GM19397 (cell line): ENCODE results near the gene LGI2.
"Not testable (repeated sequence)": the region's sequence is repeated elsewhere in the genome, so short reads cannot be mapped to it uniquely, and the experiment has no call there.

ENCODE experiments used
- ATAC-seq: cut with Tn5 transposase; IDR thresholded peaks from one replicate; pipeline ENCODE4 v1.9.1; 2021; ENCODE audit warnings: mild to moderate bottlenecking, moderate library complexity; ENCODE audit not compliant: unreplicated experiment

The LGI2 gene, protein sequence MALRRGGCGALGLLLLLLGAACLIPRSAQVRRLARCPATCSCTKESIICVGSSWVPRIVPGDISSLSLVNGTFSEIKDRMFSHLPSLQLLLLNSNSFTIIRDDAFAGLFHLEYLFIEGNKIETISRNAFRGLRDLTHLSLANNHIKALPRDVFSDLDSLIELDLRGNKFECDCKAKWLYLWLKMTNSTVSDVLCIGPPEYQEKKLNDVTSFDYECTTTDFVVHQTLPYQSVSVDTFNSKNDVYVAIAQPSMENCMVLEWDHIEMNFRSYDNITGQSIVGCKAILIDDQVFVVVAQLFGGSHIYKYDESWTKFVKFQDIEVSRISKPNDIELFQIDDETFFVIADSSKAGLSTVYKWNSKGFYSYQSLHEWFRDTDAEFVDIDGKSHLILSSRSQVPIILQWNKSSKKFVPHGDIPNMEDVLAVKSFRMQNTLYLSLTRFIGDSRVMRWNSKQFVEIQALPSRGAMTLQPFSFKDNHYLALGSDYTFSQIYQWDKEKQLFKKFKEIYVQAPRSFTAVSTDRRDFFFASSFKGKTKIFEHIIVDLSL

DNA sequence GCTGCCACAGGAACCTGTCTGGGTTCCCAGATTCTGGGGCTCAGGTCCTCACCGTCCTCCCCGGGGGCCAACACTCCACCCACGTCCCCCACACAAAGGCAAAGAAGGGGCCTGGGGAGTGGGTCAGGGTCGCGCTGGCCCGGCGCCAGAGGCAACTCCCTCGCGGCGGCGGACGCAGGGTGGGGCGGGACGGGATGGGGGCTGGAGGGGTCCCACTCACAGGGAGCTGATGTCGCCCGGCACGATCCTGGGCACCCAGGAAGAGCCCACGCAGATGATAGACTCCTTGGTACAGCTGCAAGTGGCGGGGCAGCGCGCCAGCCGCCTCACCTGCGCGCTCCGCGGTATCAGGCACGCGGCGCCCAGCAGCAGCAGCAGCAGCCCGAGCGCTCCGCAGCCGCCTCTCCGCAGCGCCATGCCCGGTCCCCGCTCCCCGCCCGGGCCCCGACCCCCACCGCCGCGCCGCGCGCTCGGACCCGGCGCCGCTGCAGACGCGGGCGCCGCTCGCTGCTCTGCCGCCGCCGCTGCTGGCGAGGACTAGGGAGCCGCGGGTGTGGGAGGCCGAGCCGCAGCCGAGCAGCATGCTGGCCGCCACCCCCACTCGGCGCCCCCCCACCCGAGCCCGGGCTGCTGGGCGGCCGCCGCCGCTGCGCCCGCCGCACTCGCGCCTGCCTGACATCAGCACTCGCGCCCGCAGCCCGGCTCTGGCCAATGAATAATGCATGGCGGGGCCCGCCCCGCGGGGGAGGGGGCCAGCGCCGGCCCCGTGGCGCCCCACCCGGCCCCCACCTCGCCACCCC, at the start of gene LGI2:
Gene LGI2, minus strand, starts transcription at position 670 of the 800 bp plus-strand sequence. Its CDS starts 253 bp downstream, at position 417.
- no peak for ATAC-seq

DNA sequence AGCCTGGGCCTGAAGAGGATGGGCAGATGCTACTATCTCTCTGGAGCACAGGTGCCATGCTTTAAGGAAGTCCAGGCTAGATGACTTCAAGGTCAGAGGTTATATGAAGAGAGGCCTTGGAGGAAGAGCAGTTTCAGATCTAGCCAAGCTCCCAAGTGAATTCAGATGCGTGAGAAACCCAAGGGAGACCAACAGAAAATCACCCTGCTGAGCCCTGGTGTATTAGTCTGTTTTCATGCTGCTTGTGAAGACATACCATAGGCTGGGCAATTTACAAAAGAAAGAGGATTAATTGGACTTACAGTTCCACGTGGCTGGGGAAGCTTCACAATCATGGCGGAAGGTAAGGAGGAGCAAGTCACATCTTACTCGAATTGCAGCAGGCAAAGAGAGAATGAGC, 47.8 kb upstream of the LGI2 start:
- ATAC-seq = no peak

DNA sequence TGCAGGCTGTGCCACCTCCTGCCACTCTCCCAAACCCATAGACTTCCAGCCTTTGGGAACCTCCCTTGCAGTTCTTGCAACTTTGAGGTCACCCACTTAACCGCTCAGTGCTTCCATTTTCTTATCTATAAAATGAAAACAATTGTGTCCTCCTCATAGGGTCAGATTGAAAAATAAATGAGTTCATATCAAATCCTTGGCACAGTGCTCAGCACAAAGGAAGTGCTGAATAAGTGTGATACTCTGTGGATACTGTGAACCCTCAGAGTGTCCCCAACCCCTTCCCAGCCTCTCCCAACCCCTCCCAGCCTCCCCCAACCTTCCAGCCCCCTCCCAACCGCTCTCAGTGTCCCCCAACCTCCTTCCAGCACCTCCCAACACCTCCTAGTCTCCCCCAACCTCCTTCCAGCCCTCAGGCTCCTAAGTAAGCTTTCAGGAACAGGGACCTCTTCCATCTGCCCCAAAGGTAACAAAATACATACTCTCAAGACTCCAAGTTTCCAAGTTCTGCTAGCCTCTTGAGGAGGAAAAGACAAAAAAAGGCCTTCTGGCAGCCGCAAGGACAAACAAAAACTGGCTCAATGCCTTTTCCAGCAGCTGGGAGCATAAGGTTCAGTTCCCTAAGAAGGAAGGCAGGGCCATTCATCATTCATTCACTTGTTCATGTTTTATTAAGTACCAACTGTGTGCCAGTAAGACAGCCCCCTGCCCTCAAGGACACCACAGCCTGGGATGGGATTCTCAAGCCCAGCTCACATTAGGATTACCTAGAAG, 46.1 kb upstream of the LGI2 start:
- no peak for ATAC-seq

DNA sequence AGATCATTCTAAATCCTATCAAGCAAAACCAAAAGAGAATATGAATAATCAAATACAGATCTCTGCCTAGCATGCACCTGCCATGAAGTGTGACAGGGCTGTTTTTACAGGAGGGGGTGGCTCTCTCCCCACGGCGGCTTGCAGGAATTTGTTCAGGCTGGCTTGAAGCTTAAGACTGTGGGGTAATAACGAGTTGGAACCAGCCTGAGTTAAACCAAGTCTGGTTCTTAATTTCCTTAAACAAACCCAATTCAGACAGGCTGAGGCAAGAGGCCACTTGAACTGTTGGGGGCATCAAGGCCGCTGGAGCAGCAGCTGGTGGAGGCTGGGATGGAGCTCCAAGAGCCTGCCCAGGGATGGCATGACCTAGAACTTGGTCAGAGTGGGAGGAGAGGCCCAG, 45.1 kb upstream of the LGI2 start:
- no peak for ATAC-seq

DNA sequence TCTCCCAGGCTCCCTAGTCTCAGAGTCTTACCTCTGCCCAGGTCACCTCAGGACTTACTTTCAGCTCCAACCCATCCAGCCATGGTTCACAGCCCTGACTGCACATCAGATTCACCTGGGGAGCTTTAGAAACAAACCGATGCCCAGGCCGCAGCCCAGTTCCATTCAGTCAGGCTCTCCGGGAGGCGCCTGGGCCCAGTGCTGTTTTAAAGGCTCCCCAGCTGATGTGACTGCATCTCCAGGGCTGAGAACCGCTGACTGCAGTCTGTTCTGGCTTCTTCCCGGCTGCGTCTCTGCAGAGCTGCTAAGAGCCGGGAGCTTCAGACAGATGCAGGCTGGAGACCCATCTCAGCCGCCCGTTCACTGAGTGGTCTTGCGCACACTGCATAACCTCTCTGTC, 44.4 kb upstream of the LGI2 start:
- ATAC-seq = no peak

DNA sequence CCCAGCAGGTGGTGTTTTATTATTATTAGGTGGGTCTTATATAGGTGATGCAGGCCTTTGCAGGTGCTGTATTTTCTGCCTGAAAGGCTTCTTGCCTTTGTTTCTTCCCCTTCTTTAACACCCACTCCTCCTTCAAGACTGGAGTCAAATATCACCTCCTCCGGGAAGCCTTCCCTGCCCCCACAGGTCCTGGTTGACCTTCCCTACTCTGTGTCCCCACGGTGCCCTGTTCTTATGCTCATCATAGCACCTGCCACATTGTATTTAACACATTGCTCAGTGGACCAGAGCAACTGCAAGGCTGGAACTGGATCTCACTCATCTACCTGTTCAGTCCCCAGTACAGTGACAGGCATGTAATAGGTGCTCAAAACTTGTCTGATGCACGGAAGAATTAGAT, 39.8 kb upstream of the LGI2 start:
- no peak for ATAC-seq

DNA sequence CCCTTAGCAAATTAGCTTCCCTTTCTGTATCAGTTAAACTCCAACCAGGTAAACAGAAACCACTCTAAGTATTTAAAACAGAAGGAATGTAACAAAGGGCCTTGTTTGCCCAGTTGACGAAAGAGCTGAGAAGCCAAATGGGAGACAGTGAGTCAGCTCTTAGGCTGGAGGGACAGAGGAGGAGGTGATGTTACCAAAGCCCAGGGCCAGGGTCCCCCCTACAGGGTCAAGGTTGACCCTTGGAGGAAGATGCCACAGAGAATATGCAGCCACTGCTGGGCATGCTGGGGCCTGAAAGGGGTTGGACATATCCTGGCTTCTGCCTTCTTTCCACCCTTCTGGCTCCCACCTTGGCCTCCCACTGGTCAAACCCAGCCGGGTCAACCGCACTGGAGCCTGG, 38.3 kb upstream of the LGI2 start:
- no peak for ATAC-seq

DNA sequence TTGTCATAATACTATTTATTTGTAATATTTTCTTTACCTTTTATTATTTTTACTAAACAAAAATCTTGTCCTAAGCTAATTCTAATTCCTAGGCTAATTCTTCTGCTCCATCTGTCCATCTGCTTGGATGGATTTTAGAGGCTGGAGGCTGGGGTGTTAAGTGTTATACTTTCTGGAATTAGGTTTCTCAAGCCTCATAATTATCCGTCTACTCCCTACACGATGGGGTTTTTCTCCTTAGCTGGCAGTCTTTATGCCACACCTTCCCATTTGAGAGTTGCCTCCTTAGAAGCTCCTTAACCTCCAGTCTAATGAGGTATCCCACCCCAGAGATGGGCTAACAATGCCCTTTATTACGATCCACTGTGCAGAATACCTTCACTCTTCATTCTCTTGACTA, 37.6 kb upstream of the LGI2 start:
- ATAC-seq = no peak

DNA sequence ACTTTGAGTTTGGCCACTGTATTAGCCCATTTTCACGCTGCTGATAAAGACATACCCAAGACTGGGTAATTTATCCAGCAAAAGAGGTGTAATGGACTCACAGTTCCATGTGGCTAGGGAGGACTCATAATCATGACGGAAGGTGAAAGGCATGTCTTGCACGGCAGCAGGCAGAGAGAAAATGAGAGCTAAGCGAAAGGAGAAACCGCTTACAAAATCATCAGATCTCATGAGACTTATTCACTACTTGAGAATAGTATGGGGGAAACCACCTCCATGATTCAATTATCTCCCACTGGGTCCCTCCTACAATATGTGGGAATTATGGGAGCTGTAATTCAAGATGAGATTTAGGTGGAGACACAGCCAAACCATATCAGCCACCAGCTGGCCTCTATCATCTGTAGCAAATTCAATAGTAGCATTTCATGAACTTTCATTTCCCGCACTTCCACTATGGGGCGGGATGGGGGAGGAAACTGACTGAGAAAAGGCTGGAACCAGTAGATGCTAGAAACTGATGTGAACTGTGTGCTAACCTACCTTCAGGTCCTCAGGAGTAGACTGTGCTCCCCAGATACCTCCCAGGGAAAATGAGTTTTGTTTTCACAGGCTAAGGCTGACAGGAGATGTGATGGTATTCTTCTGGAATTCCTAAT, 35.3 kb upstream of the LGI2 start:
- ATAC-seq = no peak

DNA sequence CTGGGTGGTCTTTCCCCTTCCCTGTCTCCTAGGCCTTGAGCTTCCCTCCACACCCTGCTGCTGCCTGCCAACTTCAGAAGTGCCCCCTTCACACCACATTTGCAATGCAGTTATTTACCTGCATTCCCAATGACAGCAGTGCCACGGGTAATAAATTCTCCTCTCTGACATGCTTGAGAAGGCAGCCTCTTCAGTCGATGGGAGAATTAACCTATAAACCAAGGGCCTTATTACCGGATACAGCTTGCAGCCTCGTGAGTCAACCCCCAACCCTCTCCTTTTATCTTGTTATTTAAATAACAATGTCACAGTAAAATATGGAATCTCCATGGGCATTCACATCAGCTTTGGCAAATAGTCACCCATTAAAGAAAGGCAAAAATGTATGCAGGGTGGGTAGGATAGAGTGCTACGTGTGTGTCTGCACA, 34.7 kb upstream of the LGI2 start:
- ATAC-seq = no peak

DNA sequence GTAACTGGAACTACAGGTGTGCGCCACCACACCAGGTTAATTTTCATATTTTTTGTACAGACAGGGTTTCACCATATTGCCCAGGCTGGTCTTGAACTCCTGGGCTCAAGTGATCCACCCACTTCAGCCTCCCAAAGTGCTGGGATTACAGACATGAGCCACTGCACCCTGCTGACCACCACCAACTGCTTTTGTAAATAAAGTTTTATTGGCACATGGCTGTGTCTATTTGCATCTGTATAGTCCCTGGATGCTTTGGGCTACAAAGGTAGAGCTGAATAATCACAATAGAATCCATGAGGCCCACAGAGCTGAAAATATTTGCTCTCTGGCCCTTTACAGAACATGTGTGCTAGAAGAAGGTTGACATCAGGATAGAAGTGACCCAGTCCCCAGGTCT, 33.7 kb upstream of the LGI2 start:
- not testable (repeated sequence) for ATAC-seq

DNA sequence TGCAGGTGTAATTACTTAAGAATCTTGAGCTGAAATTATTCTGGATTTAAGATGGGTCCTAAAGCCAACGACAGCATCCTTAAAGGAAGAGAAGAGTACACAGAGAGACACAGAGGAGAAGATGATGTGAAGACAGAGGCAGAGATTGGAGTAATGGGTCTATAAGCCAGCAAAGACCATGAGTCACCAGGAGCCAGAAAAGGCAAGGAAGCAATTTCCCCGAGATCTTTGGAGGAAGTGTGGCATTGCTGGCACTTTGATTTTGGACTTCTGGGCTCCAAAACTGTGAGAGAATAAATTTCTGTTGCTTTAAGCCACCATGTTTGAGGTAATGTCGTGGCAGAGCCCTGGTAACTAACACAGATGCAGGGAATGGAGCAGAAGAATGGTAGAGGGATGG, 32.4 kb upstream of the LGI2 start:
- no peak for ATAC-seq

DNA sequence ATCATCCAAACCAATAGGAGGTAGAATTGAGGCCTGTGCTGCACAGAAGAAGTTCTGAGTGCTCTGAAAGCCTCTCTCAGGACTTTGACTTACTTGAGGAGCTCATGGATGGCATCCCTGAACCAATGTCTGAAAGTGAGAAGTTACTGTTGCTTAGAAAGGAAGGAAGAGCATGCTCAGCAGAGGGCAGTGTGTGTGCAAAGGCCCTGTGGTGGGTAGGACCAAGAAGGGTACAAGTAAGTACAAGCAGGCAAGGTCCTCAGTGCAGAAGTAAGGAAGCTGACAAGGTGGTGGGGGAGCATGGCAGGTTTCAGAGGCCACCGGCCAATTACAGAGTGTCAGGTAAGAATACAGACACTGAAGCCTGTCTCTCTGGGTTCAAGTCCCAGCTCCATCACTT, 31.4 kb upstream of the LGI2 start:
- no peak for ATAC-seq

DNA sequence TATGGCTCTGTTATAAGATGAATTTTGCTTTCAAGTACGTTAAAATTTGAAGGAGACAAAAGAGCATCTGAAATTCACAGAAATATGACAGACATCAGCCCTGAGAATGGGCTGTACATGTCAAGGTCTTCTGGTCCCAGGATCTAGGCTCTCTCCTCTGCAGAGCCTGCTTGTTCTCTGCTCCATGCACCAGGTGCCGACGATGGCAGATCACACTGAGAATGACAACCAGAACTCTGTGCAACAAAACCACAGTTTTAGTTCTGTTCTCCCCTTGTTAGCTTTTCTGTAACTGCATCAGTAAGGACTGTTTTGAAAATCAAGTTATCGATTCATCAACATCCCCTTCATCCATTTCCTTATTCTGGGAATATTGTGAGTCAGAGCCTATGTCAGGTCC, 30.9 kb upstream of the LGI2 start:
- no peak for ATAC-seq

DNA sequence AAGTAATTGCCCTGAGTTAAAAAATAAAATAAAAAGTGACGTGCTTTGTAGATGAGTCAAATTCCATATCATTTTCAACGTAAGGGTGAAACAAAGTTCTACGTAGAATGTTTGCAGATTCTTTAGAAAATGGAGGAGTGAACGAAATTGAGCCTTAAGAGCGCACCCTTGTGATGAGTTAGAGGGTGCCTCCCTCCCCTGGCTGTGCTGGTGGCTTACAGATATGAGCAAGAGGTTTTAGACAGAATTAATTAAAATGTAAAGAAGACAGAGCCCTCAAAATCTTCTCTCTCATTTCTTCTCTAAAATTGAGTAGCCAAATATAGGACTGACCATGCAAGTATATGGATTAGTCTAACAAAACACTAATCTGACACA, 30.2 kb upstream of the LGI2 start:
- ATAC-seq = no peak

DNA sequence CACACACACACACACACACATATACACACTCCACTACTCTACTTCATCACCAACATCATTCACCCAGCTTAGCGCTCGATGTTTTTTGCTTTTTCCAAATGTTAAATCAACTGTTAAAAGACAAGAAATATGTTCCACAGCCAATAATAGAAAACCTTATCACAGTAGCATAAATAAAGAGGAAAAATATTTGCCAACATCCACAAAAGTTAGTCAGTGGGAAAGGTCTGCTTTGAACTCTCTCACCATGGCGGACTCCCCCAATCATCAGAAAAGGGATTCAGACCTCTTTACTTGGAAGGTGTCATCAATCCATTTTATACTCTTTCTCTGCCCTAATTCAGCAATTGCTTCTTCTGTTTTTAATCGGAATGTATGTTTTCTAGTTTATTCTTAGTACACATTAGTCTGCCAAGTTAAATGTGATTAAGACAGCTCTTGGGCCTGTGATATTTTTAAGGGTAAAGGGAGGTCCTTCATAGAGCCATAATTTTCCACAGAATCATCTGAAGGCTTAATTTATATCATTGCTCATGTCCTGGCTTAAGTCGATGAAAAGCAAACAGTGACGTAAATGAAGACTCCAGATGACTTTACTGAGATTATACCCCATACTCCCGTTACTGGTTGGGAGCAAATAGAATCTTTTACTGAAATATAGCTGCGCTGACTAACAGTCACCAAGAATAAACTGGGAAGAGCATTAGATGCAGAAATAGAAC, 29.7 kb upstream of the LGI2 start:
- no peak for ATAC-seq

DNA sequence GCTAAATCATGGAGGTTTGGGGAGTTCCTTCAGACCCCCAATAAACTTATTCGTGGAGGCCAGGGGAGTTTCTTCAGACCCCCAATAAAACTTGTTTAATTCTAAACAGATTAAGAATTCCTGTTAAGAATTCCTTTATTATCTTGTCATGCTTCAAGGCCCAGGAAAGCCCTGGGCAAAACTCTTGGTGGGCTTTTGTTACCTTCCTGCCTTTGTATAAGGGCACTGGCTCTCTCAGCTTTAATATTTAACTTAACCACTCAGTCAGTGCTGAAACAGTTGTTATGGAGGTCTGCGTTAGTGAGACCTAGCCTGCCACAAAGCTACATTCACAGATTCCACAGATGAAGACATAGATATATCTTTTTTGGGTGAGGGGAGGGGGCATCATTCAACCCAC, 29.0 kb upstream of the LGI2 start:
- ATAC-seq = no peak

DNA sequence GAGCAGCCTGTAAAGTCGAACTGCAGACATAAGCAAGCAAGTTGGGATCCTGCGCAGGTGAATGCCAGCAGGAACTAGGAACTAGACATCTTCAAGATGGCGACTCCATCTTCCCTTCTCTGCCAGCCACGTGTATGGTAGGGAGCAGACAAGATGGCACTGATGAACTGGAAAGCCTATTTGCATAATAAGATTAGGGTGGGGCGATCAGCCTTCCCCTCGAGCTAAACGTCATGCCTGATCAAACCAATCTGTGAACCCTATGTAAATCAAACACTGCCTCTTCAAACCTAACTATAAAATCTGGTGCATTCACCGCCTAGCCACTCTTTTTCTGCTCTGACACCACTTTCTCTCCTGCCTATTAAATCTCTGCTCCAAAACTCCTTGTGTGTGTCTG, 28.1 kb upstream of the LGI2 start:
- ATAC-seq = no peak

DNA sequence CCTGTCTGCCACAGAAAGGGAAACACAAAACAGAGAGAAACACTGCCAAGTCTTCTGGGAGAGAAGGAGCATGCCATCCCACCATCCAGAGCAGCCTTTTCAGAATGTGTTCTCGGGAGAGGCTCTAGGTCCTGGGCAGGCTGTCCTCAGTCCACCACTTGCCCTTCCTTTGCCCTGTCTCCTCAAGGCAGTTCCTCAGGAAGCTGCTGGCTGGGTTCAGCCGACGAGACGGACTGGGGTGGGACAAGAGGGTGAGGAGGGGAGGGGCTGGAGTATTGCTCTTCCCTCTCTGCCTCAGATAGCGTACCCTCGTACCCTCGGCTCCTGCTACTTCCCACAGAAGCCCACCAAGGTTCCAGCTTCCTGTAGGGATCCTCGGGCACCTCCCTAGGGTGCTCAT, 26.6 kb upstream of the LGI2 start:
- no peak for ATAC-seq

DNA sequence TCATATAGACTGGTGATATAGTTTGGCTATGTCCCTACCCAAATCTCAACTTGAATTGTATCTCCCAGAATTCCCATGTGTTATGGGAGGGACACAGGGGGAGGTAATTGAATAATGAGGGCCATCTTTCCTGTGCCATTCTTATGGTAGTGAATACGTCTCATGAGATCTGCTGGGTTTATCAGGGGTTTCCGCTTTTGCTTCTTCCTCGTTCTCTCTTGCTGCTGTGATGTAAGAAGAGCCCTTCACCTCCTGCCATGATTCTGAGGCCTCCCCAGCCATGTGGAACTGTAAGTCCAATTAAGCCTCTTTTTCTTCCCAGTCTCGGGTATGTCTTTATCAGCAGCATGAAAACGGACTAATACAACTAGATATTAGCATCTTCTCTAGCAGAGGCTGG, 21.3 kb upstream of the LGI2 start:
- ATAC-seq = not testable (repeated sequence)
